ENCODE results near the gene ZSWIM6.

DNA sequence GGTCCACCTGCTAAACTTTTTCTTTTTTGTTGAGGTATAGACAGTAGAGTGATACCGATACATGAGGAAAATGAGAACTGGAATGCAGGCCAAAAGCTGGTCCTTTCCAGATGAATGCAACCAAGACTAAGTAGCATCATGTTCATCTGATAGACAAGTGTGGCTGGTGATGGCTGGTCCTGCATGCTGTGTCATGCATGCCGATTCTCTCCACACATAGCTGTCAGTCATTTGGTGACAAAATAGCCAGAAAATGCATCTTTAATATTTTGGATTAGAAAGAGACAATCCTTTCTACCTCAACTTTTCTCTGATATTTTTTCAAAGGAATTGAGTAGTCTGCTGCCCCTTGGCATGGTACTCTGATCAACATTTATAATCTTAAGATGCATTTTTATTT, 49.9 kb downstream of the ZSWIM6 start:
- TF ChIP-seq POLR2A (IDR thresholded peaks at IDR 0.05) (no peak), POLR2AphosphoS5 (IDR thresholded peaks at IDR 0.05) (no peak)
- TF ChIP-seq, protein P1, sequence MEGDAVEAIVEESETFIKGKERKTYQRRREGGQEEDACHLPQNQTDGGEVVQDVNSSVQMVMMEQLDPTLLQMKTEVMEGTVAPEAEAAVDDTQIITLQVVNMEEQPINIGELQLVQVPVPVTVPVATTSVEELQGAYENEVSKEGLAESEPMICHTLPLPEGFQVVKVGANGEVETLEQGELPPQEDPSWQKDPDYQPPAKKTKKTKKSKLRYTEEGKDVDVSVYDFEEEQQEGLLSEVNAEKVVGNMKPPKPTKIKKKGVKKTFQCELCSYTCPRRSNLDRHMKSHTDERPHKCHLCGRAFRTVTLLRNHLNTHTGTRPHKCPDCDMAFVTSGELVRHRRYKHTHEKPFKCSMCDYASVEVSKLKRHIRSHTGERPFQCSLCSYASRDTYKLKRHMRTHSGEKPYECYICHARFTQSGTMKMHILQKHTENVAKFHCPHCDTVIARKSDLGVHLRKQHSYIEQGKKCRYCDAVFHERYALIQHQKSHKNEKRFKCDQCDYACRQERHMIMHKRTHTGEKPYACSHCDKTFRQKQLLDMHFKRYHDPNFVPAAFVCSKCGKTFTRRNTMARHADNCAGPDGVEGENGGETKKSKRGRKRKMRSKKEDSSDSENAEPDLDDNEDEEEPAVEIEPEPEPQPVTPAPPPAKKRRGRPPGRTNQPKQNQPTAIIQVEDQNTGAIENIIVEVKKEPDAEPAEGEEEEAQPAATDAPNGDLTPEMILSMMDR (IDR thresholded peaks at IDR 0.05), result no peak

Data from transverse colon (tissue), 4 donors.